GM12878 (cell line): ENCODE measurements around the gene BMPR1B. TPM values are rescaled to one million over a fixed set of nuclear protein-coding genes. Genes with fewer than 3 reads are reported as not detected.

Experiments used
- ATAC-seq: fragments of 200-7000 bp; cut with Tn5 transposase; 3 replicates; pipeline ENCODE4 v1.9.1; 2020; ENCODE audit warnings: mild to moderate bottlenecking, moderate library complexity
- BruUV-seq: library from RNA; stranded (reverse); fragments of 400-500 nt; replicated peaks from 2 replicates; lab custom pipeline; 2021; lab: Mats Ljungman, UMichigan
- CTCF ChIA-PET: fragments of 300-600 bp; sonication (Branson Sonifier 250); formaldehyde crosslinking; extraction: SDS; loops from one replicate; lab custom pipeline; 2021; ENCODE audit warnings: inconsistent platforms; lab: Yijun Ruan, JAX
- POLR2A ChIA-PET: fragments of 350-600 bp; formaldehyde crosslinking; extraction: SDS; loops from one replicate; lab custom pipeline; 2021; ENCODE audit warnings: inconsistent platforms; lab: Charles Lee
- RAD21 ChIA-PET: fragments of 300-600 bp; sonication (Branson Sonifier 250); formaldehyde crosslinking; loops from one replicate; lab custom pipeline; 2023; ENCODE audit warnings: antibody characterized with exemption; ENCODE audit not compliant: unreplicated experiment; lab: Charles Lee
- SMC1A ChIA-PET: fragments of 300-600 bp; sonication (Branson Sonifier 250); formaldehyde crosslinking; loops from one replicate; lab custom pipeline; 2023; ENCODE audit not compliant: unreplicated experiment, uncharacterized antibody; lab: Charles Lee
- DNase-seq: peaks from one replicate; pipeline ENCODE4 v3.0.0-alpha.2; 2011; ENCODE audit warnings: low read depth, low spot score
- FAIRE-seq: peaks from 3 replicates; lab custom pipeline; 2011; peaks lifted over from hg19 to GRCh38; lab: Jason Lieb, UNC
- H2AFZ ChIP-seq: 2 replicates; pipeline ENCODE4 v1.6.0; 2011; ENCODE audit warnings: low read depth, low read length, control low read depth; ENCODE audit not compliant: control insufficient read depth
- H3K27ac ChIP-seq: 2 replicates; pipeline ENCODE4 v1.5.1; 2011; ENCODE audit warnings: control low read depth; ENCODE audit not compliant: control insufficient read depth, insufficient read depth
- H3K27me3 ChIP-seq, 2 experiments: replicated peaks in 1 of 2; 2 replicates each; pipeline versions ENCODE4 v1.6.0 to v1.6.1; 2011; ENCODE audit warnings: low read length in 1 of 2; ENCODE audit not compliant: control insufficient read depth in 2 of 2, insufficient read depth in 2 of 2
- H3K36me3 ChIP-seq, 2 experiments: 2 replicates each; pipeline ENCODE4 v1.5.1; 2011; ENCODE audit warnings: low read length in 1 of 2; ENCODE audit not compliant: control insufficient read depth in 2 of 2, insufficient read depth in 2 of 2
- H3K4me1 ChIP-seq: 2 replicates; pipeline ENCODE4 v1.6.1; 2011; ENCODE audit warnings: mild to moderate bottlenecking, low read length, moderate library complexity, mixed read lengths; ENCODE audit not compliant: control insufficient read depth, insufficient read depth
- H3K4me2 ChIP-seq: 2 replicates; pipeline ENCODE4 v1.6.0; 2011; ENCODE audit warnings: control low read depth; ENCODE audit not compliant: control insufficient read depth, insufficient read depth
- H3K4me3 ChIP-seq: fragments of 200-600 bp; sonication (generic); 2 replicates; pipeline ENCODE4 v1.5.1; 2016
- H3K79me2 ChIP-seq: 2 replicates; pipeline ENCODE4 v1.6.0; 2011; ENCODE audit warnings: low read length; ENCODE audit not compliant: control insufficient read depth, insufficient read depth
- H3K9ac ChIP-seq: 2 replicates; pipeline ENCODE4 v1.8.0; 2011; ENCODE audit warnings: low read length, control low read depth, mixed read lengths; ENCODE audit not compliant: control insufficient read depth, insufficient read depth
- H3K9me3 ChIP-seq: replicated peaks from 3 replicates; pipeline ENCODE4 v1.5.1; 2011; ENCODE audit warnings: mild to moderate bottlenecking, low read length; ENCODE audit not compliant: control insufficient read depth, insufficient read depth
- H4K20me1 ChIP-seq: 2 replicates; pipeline ENCODE4 v1.6.0; 2011; ENCODE audit not compliant: control insufficient read depth, insufficient read depth
- CBFB ChIP-seq: IDR thresholded peaks from 2 replicates; pipeline ENCODE4 v1.6.1; 2016; ENCODE audit warnings: antibody characterized with exemption, low read depth
- CEBPB ChIP-seq, 2 experiments: fragments of 150-350 bp in 1 of 2; IDR thresholded peaks; 2 replicates each; pipeline ENCODE4 v1.6.1; 2012 to 2014; ENCODE audit warnings: low read depth in 2 of 2, low read length in 2 of 2, borderline replicate concordance in 1 of 2, inconsistent platforms in 1 of 2
- LARP7 ChIP-seq: fragments of 450-650 bp; IDR thresholded peaks from 2 replicates; pipeline ENCODE4 v1.6.1; 2017; ENCODE audit warnings: mild to moderate bottlenecking
- MEF2A ChIP-seq: IDR thresholded peaks from 2 replicates; pipeline ENCODE4 v1.6.1; 2011; ENCODE audit warnings: low read depth, mild to moderate bottlenecking, low read length, moderate library complexity; ENCODE audit not compliant: insufficient read depth
- PML ChIP-seq: IDR thresholded peaks from 2 replicates; pipeline ENCODE4 v1.6.1; 2012; ENCODE audit warnings: low read length, inconsistent platforms
- POLR2AphosphoS2 ChIP-seq: IDR thresholded peaks from 2 replicates; pipeline ENCODE4 v1.6.1; 2011; ENCODE audit warnings: low read depth, mild to moderate bottlenecking, low read length, improper control_type of control experiment, moderate library complexity
- RBBP5 ChIP-seq: fragments of 200-600 bp; sonication (generic); conservative IDR thresholded peaks from 2 replicates; pipeline ENCODE4 v1.6.1; 2016
- RELA ChIP-seq: fragments of 450-650 bp; IDR thresholded peaks from 2 replicates; pipeline ENCODE4 v1.8.0; 2014; ENCODE audit warnings: borderline replicate concordance; ENCODE audit not compliant: partially characterized antibody
- REST ChIP-seq: IDR thresholded peaks from 2 replicates; pipeline ENCODE4 v1.6.1; 2012; ENCODE audit warnings: mild to moderate bottlenecking, low read depth, low read length
- SIX5 ChIP-seq: IDR thresholded peaks from 2 replicates; pipeline ENCODE4 v1.6.1; 2011; ENCODE audit warnings: mild to moderate bottlenecking, low read depth, low read length, moderate library complexity; ENCODE audit not compliant: severe bottlenecking
- SUZ12 ChIP-seq: fragments of 200-600 bp; sonication (generic); IDR thresholded peaks from one replicate; pipeline ENCODE4 v1.6.1; 2018; ENCODE audit warnings: antibody characterized with exemption, mild to moderate bottlenecking; ENCODE audit not compliant: unreplicated experiment
- TCF7 ChIP-seq: IDR thresholded peaks from 2 replicates; pipeline ENCODE4 v1.6.1; 2014; ENCODE audit warnings: antibody characterized with exemption, borderline replicate concordance
- in situ Hi-C: fragments of 300-500 bp; cut with MboI; formaldehyde crosslinking; loops from 9 replicates; pipeline ENCODE4 v1.14.3; 2018; ENCODE audit warnings: mixed read lengths
- intact Hi-C: fragments of 100-400 bp; cut with micrococcal nuclease; formaldehyde crosslinking; loops from one replicate; pipeline ENCODE4 v1.14.2; 2022; ENCODE audit not compliant: unreplicated experiment
- polyA plus RNA-seq, 11 experiments: library from polyadenylated mRNA; depleted of rRNA in 4 of 11; unstranded in 6 of 11; stranded (reverse) in 5 of 11; fragments of >200 nt; fragmentation: Nextera tagmentation in 4 of 11; fragmentation: Illumina TruSeq in 1 of 11; extraction: Ambion mirVana in 4 of 11; extraction: Trizol in 1 of 11; gene quantifications; 1 replicate in 1 of 11; 2 replicates in 10 of 11; pipeline versions ENCODE4 v1.2.1 to v1.2.3, GENCODE V29; 2011 to 2016; ENCODE audit warnings: inconsistent platforms in 2 of 11, missing spikeins in 2 of 11, low read depth in 1 of 11
- total RNA-seq, 4 experiments: library from RNA; depleted of rRNA in 3 of 4; stranded (reverse); fragments of >200 nt in 3 of 4; fragmentation: Illumina TruSeq in 1 of 4; extraction: Trizol in 1 of 4; gene quantifications; 2 replicates each; pipeline versions ENCODE4 v1.2.1 to v1.2.3, GENCODE V29; 2013 to 2021

BMPR1B gene
- total and polyA plus RNA-seq, 10 of the 15 experiments (the other 5 are each of a cell fraction or from before 2014, with no cell fraction given) = not detected

DNA sequence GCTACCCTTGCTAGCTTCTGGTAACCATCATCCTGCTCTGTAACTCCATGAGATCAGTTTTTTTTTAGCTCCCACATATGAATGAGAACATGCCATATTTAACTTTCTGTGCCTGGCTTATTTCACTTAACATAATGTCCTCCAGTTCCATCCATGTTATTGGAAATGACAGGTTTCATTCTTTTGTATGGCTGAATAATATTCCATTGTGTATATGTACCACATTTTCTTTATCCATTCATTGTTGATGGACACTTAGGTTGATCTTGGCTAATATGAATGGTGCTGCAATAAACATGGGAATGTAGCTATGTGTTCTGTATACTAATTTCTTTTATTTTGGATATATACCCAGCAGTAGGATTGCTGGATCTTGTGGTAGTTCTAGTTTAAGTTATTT lies 204.7 kb downstream of the BMPR1B start:
- H3K36me3 ChIP-seq = no peaks in the 10 kb centered on the region
- DNase-seq (no peak), FAIRE-seq (no peak), ATAC-seq (no peak)
- no peak overlapping the region for H3K4me3 ChIP-seq
- no peaks in the 10 kb centered on the region for H3K9me3 ChIP-seq
- no peaks in the 10 kb centered on the region for H3K27me3 ChIP-seq
- POLR2A ChIA-PET = no interaction called here
- in situ Hi-C loops = no loop called here
- no TSS peak for BruUV-seq
- no peak overlapping the region for H3K9ac ChIP-seq
- H4K20me1 ChIP-seq = no peaks in the 10 kb centered on the region
- CTCF ChIA-PET = no interaction called here
- SMC1A ChIA-PET = no interaction called here
- no peaks in the 10 kb centered on the region for H3K4me1 ChIP-seq
- intact Hi-C loops = no loop called here
- no peak overlapping the region for H2AFZ ChIP-seq
- H3K27ac ChIP-seq = no peak overlapping the region
- RAD21 ChIA-PET = no interaction called here
- TF ChIP-seq RBBP5 (no peak), LARP7 (no peak), POLR2AphosphoS2 (no peak), PML (no peak), SUZ12 (no peak), MEF2A (no peak), TCF7 (no peak), CBFB (no peak), RELA (no peak), SIX5 (no peak), REST (no peak), CEBPB (IDR thresholded peaks at IDR 0.05; ENCODE audit: borderline replicate concordance in 1 of 2, low read depth in 2 of 2, low read length in 2 of 2) (no peak)
- H3K79me2 ChIP-seq = no peaks in the 10 kb centered on the region
- H3K4me2 ChIP-seq = no peak overlapping the region
